NCI-H526 (cell line): ENCODE results near the gene NDUFB7.
A peak's percentile ranks its signal among the peaks of the same experiment; 100 is the strongest.
"Not testable (repeated sequence)": the region's sequence is repeated elsewhere in the genome, so short reads cannot be mapped to it uniquely, and the experiment has no call there.

Source experiments
- DNase-seq, 2 experiments: peaks; one replicate each; lab custom pipeline; 2025; lab: John Stamatoyannopoulos, UW

NDUFB7 gene

DNA sequence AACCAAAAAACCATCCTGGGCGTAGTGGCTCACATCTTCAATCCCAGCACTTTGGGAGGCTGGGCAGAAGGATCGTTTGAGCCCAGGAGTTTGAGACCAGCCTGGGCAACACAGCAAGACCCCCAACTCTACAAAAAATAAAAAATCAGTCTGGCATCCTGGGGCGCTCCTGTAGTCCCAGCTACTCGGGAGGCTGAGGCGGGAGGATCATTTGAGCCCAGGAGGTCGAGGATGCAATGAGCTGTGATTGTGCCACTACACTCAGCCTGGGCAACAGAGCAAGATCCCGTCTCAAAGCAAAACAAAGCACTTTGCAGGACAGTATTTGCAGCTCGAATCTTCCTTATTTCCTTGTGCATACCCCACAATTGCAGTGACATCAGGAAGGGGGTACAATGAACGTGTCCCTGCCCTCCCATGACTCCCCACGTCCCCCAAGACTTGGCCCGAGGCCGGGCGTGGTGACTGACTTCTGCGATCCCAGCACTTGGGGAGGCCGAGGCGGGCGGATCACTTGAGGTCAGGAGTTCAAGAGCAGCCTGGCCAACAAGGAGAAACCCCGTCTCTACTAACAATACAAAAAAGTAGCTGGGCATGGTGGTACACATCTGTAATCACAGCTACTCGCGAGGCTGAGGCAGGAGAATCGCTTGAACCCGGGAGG, 870 bp downstream of the NDUFB7 start:
- no peak for DNase-seq

DNA sequence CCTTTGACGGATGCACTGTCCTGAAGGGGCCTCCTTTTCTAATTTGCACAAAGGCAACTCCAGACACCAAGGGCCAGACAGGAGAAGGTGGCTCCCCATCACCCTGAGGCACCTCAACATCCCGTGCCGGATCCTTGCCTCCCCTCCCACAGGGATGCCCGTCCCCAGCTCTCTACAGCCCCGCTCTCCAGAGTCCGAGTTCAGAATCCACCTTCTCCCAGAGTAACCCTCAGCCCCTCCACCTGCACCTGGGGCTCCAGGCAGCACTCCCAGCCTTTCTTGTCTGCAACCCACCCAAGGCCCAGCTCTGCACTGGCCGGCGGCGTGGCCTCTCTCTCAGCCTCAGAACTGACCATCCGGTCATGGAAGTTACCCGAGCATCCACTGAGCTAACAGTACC, 4.8 kb downstream of the NDUFB7 start:
- no peak for DNase-seq

DNA sequence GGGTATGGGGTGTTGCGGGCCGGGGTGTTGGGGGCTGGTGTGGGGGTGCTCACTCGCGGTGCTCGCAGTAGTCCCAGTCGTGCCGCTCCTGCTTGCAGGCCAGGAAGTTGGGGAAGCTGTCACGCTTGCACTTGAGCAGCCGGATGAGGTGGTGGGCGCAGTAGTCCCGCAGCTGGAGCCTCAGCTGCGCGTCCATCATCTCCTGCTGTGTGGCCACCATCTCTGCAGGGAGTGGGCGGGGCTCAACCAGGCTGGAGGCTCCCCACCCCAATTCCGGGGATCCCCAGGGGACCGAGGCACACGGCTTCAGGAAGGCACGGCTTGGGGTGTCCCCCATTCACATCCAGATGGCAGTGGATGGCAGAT, 5.2 kb downstream of the NDUFB7 start:
- DNase-seq: no peak

DNA sequence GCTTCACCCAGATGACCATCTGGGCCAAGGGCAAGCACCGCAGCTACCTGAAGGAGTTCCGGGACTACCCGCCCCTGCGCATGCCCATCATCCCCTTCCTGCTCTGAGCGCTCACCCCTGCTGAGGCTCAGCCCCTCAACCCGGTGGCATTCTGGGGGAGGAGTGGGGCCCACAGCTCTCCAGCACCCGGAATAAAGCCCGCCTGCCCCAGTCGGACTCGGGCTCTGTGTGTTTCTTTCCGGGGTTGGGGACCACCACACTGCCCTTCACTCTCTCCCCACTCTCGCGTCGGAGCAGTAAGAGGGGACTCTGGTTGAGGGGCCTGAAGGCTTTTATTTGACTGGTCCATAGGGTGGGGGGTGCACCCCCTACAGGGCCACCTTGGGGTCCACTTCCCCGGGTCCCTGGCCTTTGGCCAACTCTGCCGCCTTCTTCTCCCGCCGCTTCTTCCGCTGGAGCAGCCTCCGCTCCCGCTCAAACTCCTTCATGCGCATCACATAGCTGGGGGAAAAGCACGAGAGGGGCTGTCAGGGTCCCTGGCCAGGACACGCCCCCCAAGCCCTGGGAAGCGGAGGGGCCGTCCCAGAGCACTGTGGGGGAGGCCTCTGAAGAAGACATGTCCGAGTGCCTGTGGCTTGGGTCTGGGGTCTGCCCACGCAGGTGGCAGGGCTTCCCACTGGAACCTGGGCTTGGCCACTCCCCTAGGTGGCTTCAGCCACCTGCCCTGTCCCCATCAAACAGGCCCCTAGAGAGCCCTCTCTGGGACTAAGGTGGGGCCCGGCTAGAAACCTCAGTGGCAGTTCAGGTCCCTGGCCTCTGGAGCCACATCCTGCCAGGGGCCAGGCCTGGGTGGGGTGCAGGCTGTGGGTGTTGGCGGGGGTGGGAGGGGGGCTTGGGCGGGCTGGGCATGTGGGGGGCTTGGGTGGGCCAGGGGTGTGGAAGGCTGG, 5.8 kb downstream of the NDUFB7 start:
- no peak for DNase-seq

DNA sequence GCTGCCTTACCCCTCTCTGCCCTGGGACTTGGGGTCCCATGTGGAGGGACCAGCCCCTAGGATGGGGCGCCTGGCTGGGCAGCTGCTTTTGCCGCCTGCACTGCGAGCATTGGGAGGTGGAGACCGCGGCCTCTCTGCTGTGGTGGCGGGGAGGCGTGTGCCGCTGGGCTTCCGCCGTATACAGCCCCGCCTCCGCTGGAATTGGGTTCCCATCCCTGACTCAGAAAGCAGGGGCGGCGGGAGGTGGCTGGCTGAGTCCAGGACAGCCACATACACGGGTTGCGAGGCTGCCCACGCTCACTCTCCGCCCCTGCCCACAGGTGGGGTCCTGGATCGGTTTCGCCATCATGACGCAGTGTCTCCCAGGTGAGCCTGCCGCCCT, 6.6 kb downstream of the NDUFB7 start:
- DNase-seq: no peak

DNA sequence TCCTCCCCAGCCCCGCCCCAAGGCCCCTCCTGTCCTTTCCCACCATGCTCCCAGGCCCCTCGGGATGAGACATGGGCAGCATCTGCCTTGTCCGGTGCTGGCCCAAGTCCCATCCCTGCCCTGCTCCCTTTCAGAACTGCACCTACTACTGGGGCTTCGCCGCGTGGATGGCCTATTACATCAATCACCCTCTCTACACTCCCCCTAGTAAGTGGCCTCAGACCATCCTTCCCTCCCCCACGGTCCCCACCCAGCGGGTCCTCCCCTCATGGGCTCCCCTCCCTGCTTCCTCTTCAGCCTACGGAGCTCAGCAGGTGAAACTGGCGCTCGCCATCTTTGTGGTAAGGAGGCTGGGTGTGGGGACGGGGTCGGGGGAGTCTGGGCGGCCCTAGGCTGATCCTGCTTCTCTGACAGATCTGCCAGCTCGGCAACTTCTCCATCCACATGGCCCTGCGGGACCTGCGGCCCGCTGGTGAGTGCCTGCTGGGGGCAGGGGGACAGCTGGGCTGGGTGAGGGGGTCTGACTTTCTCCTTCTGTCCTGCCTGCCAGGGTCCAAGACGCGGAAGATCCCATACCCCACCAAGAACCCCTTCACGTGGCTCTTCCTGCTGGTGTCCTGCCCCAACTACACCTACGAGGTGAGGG, 7.1 kb downstream of the NDUFB7 start:
- not testable (repeated sequence) for DNase-seq

DNA sequence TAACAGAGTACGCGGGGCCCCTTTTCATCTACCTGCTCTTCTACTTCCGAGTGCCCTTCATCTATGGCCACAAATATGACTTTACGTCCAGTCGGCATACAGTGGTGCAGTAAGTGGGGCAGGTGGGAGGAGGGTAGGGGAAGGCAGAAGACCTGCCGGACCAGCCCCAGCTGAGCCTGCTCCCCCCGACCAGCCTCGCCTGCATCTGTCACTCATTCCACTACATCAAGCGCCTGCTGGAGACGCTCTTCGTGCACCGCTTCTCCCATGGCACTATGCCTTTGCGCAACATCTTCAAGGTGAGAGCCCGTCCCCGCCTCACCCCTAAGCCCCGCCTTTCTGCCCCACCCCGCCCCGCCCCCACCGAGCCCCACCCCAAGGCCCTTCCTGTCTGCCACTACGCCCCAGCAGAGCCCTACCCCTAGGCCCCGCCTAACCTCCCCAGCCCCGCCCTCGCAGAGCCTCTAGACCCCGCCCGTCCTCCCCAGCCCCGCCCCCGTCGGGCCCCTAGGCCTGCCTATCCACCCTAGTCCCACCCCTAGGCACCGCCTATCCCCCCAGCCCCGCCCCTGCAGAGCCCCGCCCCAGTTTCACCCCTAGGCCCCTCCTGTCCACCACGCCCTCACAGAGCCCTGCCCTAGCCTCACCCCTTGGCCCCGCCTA, 7.7 kb downstream of the NDUFB7 start:
- DNase-seq: peak in 1 of 2 experiments; percentile 61

DNA sequence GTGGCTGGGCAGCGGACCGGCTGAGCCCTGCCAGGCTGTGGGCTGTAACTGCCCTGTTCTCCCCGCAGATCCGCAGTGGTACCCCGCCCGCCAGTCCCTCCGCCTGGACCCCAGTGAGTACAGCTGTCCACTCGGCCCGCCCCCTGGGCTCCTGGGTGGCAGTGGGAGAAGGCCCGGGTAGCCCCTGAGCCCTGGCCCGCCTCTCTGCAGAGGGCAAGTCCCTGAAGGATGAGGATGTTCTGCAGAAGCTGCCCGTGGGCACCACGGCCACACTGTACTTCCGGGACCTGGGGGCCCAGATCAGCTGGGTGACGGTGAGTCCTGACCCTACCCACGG, 8.3 kb downstream of the NDUFB7 start:
- no peak for DNase-seq

DNA sequence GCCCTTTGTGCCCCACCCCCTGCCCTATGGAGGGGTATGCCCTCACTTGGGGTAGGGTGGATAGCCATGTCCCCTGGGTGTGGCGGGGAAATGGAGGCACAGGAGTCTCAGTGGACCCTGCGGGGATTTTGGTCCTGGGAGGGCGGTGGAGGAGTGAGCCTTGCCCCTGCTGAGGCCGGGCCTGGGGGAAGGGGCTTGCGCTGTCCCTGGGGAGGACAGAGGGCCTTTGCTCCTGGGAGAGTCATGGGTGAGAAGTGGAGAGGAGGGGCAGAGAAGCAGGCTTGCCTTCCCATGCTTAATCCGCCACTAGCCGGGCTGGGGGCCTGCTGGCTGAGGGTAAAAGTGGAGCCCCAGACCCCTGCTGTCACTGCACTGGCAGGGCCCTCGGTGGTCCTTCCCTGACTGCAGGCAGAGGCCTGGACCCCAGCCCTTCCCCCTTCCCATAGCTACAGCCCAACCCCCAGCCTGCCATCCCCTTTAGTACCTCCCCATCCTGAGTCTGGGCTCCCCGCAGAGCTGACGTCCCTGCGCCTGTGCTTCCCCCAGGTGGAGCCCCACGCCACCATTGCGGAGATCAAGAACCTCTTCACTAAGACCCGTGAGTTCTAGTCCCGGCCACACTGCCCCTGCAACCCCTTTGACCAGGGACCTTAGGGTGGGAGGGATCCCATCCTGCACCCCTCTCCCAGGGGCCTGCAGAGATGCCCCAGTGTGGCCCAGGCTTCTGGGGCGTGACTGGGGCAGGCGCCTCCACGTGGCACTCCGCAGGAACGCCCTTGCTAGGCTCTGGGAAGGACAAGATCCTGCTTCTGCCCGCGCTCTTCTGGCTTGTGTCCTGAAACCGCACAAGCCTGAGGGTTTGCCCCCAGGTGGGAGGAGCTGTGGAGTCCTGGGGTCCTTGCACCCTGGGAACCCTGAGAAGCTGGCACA, 8.9 kb downstream of the NDUFB7 start:
- no peak for DNase-seq

DNA sequence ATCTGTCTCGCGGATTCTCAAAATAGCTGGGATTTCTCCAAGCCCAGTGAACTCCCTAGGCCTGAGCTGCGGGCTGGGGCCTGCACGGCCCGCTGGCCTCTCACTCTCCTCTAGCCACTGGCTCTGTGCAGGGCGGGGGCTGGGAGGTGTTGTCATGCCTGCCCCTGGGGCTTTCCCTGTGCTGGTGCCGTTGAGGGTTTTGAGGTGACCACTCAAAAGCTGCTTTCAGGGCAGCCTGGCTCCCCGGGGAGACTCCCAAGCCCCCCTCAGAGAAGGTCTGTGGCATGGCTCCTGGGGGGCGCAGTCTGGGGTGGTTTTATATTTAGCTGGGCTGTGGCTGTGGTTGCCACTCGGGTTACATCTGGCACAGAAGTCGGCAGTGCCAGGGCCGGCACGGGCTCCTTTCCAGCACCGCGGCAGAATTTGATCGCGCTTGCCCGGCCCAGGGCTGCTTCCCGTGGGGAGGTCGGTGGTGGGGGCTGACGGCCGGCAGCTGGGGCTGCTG, 10.0 kb downstream of the NDUFB7 start:
- DNase-seq: no peak

DNA sequence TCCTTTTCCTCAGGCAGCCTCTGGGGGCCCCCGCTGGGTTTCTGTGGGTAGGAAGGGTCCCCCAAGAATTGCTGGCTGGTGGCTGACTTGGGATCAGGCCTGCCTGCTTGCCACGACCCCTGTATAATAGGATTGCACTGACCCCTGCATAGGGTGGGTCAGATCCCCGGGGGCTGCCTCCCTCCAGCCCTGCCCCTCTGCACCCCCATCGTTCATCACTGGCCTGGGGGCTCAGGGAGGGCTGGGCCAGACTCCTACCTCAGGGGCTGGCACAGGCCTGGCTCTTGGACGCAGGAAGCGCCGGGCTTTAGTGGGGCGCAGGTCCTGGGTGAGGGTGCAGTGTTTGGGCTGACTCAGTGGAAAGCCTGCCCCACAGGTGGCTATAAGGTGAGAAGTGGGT, 10.6 kb downstream of the NDUFB7 start:
- no peak for DNase-seq

DNA sequence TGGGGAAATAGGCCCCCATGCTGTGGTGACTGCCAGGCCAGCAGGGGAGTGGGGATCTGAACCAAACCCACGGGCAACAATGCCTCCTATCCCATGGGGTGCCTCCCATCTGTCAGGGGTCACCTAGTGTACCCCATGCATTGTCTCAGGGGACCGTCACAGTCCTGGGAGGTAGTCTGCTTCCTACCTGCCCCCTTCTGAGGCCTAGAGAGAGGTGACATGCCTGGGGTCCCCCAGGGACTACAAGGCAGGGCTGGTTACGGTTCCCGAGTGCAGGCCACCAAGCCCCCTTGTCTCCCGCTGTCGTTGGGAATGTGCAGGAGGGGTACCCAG, 11.1 kb downstream of the NDUFB7 start:
- DNase-seq: no peak

DNA sequence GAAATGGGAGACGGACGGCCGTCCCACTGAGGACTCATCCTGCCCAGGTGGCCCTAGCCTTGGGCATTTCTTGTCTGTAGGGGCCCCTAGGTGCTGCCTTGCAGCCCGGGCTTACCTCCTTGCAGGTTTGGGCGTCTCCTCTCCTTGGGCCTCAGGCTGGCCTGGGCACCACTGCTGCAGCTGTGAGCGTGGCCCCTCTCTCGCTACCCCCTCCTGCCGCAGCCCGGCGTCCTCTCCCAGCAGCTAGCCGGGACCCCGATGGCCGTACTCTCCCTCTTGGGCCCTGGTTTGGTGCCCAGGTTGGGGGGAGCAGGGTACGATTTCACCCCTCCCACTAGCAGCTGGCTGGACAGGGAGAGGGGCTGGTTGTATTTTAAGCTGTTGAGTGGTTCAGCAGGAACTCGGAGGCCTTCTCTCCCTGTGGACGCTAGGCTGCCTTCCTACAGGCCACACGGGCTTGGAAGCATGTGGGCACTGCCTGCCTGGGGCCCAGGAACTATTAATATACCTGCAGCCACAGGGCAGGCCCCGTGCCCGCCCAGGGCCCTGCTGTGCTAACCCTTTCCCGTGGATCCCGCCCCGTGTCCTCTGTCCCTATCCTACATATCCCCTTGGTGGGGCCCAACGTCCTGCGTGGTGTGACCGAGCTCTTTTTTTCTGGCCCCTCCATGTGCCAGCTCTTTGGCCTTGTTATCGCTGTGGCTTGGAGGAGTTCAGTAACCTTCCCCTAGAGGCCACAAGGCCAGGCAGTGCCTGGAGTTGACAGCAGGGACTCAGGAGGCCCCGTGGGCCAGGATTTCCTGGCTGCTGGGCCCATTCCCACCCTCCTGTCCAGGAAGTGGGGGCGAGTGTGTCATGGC, 11.7 kb downstream of the NDUFB7 start:
- DNase-seq: no peak

DNA sequence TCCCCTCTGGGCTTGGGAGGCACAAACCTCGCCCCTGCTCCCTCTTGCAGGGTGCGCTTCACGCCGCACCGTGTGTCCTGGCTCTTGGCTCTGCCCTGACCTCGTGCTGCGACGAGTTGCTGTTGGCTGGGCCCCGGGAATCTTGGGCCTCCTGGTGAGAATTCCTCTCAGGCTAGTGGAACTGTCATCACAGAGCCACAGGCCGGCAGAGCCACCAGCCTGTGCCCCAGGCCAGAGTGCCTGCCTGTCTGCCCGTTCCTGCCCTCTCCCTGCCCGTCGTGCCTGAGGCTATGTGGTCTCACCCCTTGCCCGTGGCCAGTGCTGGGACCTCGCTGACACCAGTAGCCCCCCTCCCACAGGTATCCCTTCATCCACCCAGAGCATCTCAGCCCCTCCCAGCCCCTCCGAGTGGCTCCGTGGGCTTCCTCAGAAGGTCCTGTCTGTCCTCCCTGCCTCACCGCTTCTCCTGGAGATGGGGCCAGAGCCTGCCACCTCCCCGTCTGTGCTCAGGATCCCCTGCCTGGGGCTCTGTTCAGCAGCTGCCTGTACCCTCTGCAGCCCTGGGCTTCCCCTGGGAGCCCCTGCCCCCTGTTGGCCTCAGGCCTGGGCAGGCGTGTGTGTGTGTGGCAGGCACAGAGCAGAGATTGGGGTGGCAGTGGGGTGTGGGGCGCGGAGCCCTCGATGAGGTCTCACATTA, 13.3 kb downstream of the NDUFB7 start:
- DNase-seq: peak in 1 of 2 experiments; percentile 32

DNA sequence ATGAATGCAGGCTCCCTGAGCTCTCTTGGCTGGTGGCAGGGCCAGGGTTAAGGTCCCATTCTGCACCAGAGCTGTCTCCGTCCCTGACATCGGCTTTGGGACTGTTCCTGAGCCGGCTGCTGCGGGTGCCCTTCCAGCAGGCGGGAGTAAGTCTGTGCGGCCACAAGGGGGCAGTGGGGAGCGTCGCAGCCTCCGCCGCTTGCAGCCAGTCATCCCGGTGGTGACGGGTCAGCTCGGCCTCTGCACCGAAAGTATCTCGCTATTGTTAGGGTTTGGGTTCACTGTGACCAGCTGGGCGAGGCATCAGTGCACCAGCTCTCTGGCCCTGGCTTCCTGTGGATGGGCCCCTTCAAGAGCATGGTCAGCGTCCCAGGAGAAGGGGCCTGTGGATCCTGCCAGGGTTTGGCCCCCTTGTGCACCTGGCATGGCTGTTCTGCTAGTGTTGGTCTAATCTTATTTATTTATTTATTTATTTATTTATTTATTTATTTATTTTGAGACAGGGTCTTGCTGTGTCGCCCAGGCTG, 15.1 kb downstream of the NDUFB7 start:
- peak; percentile 27 to 74 for DNase-seq

DNA sequence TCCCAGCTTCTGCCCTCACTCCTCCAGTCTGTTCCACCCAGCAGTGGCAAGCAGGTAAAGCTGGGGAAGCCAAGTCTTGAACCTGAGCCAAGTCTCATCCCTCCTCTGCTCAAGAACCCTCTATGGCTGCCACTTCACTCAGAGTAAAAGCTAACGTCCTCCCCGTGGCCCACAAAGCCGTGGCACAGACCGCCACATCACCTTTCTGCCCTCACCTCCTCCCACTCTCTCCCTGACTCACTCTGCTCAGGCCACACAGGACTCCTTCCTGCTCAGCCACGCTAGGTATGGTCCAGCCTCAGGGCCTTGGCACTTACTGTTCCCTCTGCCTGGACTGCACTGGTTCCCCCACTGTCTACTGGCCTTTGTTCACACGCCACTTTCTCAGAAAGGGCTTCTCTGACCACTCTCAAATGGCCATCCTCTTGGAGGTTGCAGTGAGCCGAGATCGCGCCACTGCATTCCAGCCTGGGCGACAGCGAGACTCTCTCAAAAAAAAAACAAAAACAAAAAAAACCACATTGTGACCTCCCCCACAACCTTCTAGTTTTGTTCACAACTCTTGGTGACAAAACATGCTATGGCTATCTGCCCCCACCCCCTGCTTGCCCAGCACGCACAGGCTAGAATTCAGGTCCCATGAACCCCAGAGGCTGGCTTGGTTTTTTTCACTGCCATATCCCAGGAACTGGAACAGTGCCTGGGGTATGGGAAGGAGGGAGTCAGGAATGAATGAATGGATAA, 15.8 kb downstream of the NDUFB7 start:
- no peak for DNase-seq

DNA sequence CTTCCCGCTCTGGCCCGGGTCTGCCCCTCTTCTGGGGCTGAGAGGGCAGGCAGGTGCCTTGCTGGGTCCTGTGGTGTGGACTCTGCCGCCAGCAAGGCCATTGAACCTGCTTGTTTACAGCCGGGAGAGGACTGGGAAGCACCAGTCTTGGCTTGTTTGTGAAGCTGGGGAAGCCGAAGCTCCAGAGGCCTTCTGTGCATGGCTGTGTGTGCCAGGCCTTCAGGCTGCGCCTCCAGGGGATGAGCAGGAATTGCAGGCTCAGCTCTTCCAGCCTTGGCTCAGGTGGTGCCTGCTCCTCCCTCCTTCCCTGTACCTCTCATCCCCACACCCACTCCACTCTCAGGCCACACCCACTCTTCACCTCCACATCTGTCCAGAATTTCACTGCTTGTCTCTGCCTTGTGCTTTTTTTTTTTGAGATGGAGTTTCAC, 17.5 kb downstream of the NDUFB7 start:
- DNase-seq: no peak

DNA sequence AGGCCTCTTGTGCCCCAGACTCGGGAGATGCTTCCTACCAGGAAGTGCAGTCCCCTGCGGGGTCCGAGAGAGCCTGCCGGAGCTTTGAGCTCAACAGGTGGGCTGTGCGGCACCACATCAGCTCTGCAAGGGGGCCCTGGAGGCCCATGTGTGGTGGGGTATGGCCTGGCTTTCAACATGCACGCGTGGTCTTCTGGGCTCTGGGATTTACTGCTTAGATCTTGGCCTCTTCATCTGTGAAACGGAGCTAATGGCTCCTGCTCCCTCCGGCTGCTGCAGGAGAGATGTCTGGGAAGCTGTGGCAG, 18.0 kb downstream of the NDUFB7 start:
- DNase-seq: no peak
